GM18520 (cell line): Measurements from ENCODE around the gene COA4.

Source experiments
- ATAC-seq: cut with Tn5 transposase; IDR thresholded peaks from one replicate; pipeline ENCODE4 v1.9.1; 2021; ENCODE audit not compliant: unreplicated experiment

Gene COA4

DNA sequence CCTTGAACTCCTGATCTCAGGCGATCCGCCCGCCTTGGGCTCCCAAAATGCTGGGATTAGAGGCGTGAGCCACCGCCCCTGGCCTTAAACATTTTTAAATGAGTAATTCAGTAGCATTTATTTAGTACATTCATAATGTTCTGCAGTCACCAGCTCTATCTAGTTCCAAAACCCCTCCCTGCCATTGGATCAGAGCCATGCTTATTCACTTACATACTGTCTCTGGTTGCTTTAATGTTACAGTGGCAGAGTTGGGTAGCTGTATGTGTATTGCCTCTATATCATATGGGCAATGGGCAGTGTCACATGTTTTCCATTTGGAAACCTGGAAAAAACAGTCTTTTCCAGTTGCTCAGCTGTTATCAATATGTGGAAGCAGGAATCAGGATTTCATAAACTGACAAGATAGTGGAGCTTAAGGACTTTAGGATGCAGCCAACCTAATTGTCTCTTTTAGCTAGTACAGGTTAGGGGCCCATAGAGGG, 10.5 kb downstream of the COA4 start:
- ATAC-seq: no peak

GRCh38 chr11:73862986-73863385, 13.7 kb downstream of the COA4 start:
- no peak for ATAC-seq

DNA sequence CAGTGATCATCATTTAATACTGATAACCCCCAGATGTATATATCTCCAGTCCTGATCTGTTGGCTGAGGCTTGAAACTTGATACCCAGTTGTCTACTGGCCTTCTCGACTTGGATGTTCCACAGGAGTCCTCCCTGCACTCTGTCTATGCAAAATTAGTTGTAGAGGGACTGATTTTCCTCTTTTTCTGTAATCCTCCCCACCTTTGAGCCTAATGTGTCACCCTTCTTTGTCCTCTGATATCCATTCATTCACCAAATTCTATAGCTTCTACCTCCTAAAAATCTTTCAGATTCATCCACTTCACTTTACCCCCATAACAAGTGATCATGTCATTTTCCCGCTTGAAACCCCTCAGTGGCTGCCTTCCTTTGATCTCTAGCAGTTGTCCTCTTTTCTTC, 16.4 kb downstream of the COA4 start:
- no peak for ATAC-seq

- no peak for ATAC-seq
Measured at GRCh38 chr11:73859671-73860070, 17.0 kb downstream of the COA4 start.

DNA sequence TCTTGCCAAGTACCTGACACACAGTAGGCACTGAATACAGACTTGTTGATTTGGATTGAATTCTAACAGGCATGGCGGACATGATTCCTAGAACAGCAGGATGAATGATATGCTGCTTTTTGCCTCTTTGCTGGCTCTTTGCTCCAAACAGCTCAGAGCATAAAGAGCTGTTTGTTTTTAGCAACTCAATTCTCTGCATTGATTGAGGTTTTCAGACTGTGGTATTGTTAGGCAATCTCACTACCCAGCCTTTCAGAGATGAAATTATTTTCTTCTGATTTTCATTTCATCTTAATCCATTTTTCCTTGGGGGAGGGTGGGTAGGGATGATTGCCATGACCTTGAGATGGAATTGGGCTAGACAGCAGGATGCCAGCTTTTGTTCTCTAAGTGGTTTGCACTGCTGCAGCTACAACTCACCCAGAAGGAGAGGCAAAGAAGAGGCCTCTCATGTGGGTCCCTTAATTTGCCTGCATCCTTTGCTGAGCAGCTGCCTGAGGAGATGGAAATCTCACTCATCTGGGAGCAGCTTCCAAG, 20.5 kb downstream of the COA4 start:
- ATAC-seq: no peak

- no peak for ATAC-seq
Measured at GRCh38 chr11:73854680-73855079, 22.0 kb downstream of the COA4 start.

DNA sequence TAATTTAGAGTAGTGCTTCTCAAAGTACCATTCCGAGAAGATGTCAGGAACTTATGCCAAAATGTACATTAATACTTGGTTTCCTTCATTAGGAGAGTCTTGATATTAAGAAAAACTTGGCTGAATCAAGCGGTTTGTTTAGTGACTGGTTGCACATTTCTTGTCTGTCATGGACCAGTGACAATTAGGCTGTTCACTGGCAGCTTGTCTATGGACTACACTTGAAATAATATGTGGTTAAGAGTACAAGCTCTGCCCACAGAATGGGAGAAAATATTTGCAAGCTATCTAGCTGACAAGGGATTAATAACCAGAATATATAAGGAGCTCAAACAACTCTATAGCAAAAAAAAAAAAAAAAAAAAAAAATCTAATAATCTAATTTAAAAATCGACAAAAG, 24.6 kb downstream of the COA4 start:
- ATAC-seq: no peak

- ATAC-seq: no peak
Measured at GRCh38 chr11:73851046-73851764, 25.4 kb downstream of the COA4 start.

DNA sequence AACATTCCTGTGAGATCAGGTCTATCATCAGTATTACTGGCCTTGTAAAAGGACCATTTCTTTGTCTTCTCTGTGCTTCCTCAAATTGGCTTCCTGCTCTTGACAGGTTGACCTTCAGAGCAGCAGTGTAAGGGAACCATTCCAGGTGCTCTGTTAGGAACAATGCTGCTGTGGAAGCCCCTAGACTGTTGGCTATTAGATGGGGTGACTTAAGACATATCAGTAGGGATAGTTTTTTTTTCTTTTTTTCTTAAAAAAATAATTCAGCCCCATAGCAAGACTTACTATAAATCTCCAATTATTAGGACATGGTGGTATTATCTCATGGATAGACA, 37.6 kb downstream of the COA4 start:
- no peak for ATAC-seq

DNA sequence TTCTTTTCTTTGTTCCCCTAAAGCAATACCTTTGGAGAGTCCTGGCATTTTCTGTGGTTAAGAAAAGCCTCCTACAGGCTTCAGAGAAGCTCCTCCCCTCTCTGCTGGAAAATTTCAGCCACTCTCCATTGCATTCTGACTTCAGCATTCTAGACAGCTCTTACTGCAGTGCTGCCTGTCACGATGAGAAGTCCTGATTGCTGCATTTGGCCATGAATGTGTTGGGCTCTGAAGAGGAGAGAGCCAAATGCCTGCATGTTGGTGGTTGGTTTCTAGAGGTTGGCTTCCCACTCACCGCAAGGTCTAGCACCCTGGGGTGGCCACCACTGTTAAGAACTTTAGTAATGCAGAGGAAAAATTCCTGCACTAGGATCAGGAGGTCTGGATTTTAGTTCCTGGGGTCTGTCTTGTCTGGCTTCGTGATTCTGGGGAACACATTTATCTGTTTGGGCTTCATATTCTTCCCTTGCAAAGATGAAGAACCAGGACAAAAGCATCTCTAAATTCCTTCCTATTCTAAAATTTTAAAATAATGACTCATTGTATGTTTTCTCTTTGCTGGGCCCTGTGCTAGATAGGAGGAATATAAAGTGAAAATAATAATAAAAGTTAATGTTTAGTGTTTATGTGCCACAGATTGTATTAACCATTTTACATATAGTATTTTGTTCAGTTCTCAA, 38.1 kb downstream of the COA4 start:
- no peak for ATAC-seq

GRCh38 chr11:73833067-73833466, 43.6 kb downstream of the COA4 start:
- no peak for ATAC-seq

DNA sequence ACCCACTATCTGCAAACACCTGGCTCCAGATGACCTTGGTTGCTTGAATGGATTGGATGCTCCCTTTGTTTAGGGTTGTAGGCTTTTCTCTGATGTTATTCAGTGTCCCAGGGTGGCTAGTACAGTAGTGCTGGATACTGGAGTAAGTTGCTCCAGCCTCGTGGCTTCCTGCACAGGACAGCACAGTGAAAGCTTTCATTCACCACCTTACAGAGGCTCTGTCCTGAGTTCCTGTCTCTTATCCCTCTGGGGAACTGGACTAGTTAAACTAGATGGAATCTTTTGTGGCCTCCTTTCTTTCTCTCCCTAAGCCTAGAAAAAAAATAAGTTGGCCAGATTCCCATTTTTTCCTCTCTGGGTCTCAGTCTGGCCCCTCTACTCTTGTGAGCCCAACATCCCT, 46.4 kb downstream of the COA4 start:
- ATAC-seq: no peak
